T-helper 1 cell (primary cell): ENCODE measurements around the gene VPS11.
"Not testable (repeated sequence)": the region's sequence is repeated elsewhere in the genome, so short reads cannot be mapped to it uniquely, and the experiment has no call there.

Experiments
- DNase-seq, 5 donors: peaks; one replicate each; pipeline ENCODE4 v3.0.0-alpha.2; 2012 to 2020

VPS11 gene

GRCh38 chr11:119084663-119085436, 17.2 kb downstream of the VPS11 start, which contains the start of gene HMBS:
Gene HMBS (plus strand): TSS chr11:119084881. CDS start chr11:119085034, 153 bp downstream.
- peak; percentile 81 to 95 (median 88) for DNase-seq

- no peak for DNase-seq
Observed at GRCh38 chr11:119085437-119085847, 17.8 kb downstream of the VPS11 start.

- no peak for DNase-seq
Observed at GRCh38 chr11:119087123-119087522, 19.5 kb downstream of the VPS11 start.

DNA sequence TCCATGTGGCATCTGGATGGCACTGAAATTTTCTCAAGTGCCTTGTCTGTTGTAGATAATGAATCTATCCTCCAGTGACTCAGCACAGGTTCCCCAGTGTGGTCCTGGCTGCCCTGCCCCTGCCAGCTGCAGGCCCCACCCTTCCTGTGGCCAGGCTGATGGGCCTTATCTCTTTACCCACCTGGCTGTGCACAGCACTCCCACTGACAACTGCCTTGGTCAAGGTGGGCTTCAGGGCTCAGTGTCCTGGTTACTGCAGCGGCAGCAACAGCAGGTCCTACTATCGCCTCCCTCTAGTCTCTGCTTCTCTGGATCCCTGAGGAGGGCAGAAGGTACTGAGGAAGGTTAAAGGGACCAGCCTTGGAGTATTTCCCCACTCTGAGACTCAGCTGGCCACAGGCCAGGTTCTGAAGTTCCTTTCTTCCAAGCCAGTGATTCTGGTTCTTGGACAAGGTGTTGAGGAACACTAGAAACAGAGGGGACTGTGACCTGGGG, 20.2 kb downstream of the VPS11 start:
- no peak for DNase-seq

GRCh38 chr11:119088406-119088805, 20.8 kb downstream of the VPS11 start:
- no peak for DNase-seq

GRCh38 chr11:119089319-119089718, 21.7 kb downstream of the VPS11 start:
- no peak for DNase-seq

DNA sequence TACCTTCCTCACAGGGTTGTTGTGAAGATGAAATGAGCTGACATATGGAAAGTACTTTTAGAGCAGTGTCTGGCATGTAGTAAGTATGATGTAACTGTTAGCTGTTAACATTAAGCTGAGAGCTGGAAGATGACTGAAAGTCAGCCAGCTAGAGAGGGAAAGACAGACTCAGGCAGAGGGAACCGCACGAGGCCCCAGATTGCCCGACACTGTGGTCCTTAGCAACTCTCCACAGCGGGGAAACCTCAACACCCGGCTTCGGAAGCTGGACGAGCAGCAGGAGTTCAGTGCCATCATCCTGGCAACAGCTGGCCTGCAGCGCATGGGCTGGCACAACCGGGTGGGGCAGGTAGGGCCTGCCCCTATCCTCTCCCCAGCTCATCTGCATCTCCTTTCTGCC, 23.6 kb downstream of the VPS11 start:
- DNase-seq, result no peak

GRCh38 chr11:119091966-119092879, 24.6 kb downstream of the VPS11 start:
- no peak for DNase-seq

GRCh38 chr11:119092880-119093842, 25.5 kb downstream of the VPS11 start:
- DNase-seq, result no peak

- DNase-seq, result peak in 4 of 5 donors; percentile 25 to 45 (median 38)
Observed at GRCh38 chr11:119093942-119094815, 26.6 kb downstream of the VPS11 start.

DNA sequence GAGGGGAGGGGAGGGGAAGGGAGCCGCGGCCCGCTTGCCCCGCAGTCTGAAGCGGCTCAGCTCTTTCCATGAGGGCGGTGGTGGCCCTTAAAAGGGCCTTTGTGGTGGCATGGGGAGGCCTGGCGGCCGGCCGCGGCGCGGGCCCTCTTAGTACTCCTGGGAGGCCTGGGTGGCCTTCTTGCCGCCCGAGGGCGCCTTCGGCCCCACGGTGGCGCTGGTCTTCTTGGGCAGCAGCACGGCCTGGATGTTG, 27.1 kb downstream of the VPS11 start:
- DNase-seq, result no peak

DNA sequence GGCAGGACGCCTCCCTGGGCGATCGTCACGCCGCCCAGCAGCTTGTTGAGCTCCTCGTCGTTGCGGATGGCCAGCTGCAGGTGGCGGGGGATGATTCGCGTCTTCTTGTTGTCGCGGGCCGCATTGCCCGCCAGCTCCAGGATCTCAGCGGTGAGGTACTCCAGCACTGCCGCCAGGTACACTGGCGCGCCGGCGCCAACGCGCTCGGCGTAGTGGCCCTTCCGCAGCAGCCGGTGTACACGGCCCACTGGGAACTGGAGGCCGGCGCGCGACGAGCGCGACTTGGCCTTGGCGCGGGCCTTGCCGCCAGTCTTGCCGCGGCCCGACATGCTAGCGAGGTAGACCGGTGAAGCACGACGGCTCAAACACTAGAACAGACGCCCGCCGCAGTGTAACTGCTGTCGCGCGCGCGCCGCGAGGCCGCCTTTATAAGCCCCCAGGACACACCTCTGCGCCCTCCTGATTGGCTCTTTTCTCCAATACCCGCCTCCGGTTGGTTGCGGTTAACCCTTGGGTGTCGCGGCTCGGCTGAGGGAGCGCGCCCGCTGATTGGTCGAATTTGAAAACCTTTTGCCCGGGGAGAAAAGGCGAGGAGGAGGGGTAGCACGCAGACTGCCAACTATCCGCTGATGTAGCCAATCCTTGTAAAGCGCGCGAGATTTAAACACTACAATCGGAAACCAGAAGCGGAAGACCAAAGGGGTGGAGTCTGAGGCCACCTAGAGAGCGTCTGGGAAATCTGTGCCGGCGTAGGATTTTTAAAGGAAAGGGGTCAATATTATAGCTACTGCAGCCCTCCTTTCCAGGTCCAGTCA, 27.7 kb downstream of the VPS11 start:
- peak; percentile 97 to 100 (median 99) for DNase-seq

DNA sequence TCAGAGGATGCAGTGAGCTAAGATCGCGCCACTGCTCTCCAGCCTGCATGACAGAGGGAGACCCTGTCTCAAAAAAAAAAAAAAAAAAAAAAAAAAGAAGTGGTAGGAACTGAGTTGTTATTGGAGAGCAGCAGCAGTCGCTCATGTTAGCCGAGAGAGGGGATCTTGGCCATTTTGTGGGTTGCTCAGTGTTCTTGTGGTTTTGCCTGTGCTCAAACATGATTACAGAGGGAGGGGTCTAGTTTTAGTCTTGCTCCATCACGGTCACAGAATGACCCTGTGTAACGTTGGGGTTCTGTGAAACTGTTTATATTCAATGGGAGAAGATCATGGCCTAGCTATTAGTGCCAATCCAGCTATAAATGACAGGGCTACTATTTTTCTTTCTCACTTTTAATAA, 32.1 kb downstream of the VPS11 start:
- no peak for DNase-seq

GRCh38 chr11:119100246-119100970, 32.8 kb downstream of the VPS11 start:
- DNase-seq, result no peak

DNA sequence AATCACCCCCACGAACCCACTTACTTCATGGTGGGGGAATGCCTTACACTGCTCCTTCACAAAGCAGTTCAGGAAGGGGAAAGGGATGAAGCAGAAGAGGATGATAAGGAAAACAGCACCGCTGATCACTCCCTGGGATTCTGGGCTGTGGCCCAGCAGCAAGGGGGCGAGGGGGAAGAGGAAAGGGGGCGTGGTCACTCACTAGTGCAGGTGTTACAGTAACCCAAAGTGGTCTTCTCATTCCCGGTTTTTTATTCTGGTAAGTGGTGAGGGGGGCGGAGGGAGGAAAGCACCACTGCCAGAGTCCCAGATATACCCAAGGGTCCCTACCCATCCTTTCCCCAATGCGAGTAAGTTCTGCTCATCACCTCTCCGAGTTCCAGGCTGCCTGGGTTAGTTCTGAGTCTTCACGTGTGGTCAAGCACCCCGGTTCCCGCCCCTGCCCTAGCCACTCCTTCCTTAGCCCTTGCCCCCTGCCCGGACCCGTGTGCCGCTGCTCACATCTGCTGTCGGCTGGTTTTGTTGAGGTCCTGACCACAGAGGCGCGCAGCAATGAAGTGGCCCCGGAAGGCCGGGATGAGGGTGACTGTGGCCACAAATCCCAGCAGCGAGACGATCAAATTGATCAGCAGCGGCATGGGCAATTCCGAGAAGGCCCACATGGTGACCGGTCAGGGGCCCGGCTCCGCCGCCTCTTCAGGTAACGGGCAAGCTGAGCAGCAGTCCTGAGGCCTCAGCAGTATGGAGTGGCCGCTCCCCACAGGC, 33.6 kb downstream of the VPS11 start:
- DNase-seq, result peak in 1 of 5 donors; percentile 35

- peak; percentile 59 to 93 (median 75) for DNase-seq
Observed at GRCh38 chr11:119101759-119102423, 34.3 kb downstream of the VPS11 start, which contains the start of gene DPAGT1. Gene DPAGT1 (minus strand): TSS chr11:119101853. CDS start chr11:119101655, 198 bp downstream.

GRCh38 chr11:119103161-119103664, 35.6 kb downstream of the VPS11 start:
- not testable (repeated sequence) for DNase-seq

- DNase-seq, result no peak
Observed at GRCh38 chr11:119103793-119104192, 36.2 kb downstream of the VPS11 start.
